Rectal smooth muscle tissue (tissue), 1 donor: ENCODE measurements around the gene NBAS.

Experiments used
- H3K27ac ChIP-seq: one replicate; pipeline ENCODE4 v1.7.0; 2013; ENCODE audit warnings: low read depth, low read length, inconsistent platforms
- H3K27me3 ChIP-seq: one replicate; pipeline ENCODE4 v1.7.0; 2013; ENCODE audit warnings: low read length; ENCODE audit not compliant: control insufficient read depth, insufficient read depth
- H3K36me3 ChIP-seq: one replicate; pipeline ENCODE4 v1.7.0; 2013; ENCODE audit warnings: low read length; ENCODE audit not compliant: control insufficient read depth, insufficient read depth
- H3K4me1 ChIP-seq: one replicate; pipeline ENCODE4 v1.7.0; 2013; ENCODE audit warnings: low read length; ENCODE audit not compliant: control insufficient read depth, insufficient read depth
- H3K4me3 ChIP-seq: one replicate; pipeline ENCODE4 v1.7.0; 2013; ENCODE audit warnings: low read length
- H3K9ac ChIP-seq: one replicate; pipeline ENCODE4 v1.7.0; 2013; ENCODE audit warnings: low read length

Gene NBAS

DNA sequence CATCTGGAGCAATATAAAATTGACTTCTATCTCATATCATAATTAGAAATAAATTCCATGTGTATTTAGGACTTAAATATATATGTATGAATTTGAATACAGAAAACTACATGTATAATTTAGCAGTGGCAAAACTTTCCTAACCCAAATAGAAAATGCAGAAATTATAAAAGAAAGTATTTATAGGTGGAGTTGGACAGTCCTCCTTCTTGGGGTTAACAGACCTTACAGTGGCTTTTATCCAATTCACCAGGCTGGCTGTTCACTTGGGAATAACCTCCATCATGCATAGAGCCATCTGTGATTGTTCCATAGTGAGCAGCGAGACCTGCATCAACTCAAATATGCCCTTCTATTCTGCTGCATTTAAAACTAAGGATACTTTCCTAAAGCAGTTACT is 38.9 kb upstream of the NBAS start:
- Histone ChIP-seq H3K36me3 (peaks cover 41% of the 10 kb centered on the region), H3K27me3 (no peaks in the 10 kb centered on the region), H3K4me1 (no peaks in the 10 kb centered on the region), H3K4me3 (no peak overlapping the region), H3K9ac (no peak overlapping the region), H3K27ac (no peak overlapping the region)

DNA sequence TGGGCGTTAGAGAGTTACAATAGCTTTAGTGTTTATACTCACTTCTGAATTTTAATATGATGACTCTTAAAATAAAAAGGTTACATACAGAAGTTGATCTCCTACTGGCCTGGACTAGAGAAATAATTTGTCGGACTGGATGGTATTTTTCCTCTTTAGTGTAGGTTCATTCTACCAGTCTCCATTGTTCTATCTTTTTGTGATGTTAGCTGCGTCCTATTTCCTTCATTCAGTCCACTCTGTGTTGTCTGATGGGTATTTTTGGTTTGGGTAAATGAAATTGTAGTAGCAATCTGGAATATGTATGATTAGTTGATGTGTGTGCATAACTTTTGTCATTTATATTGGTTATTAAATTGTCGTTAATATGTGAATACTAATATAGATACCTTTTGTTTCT is 35.8 kb upstream of the NBAS start:
- H3K4me3 ChIP-seq: no peak overlapping the region
- peaks cover 24% of the 10 kb centered on the region for H3K36me3 ChIP-seq
- H3K27me3 ChIP-seq: no peaks in the 10 kb centered on the region
- no peak overlapping the region for H3K27ac ChIP-seq
- peaks cover 3% of the 10 kb centered on the region for H3K4me1 ChIP-seq
- no peak overlapping the region for H3K9ac ChIP-seq

DNA sequence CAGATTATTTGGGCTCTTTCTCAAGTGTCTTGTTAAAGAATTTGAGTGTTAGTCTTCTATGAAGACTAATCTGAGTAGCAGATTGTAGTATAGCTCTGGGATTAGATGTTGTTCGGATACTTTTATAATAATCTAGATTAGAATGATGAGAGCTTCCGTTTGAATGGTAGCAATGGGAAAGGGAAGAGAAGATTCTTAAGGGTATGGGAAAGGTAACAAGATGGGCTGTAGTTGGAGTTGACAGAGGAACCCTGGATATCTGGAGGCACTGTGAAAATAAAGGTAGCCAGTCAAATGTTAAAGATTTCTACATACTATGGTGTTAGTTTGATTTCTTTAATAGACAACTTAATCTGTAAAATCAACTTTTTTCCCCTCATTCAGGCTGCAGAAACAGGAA is 35.2 kb upstream of the NBAS start:
- peaks cover 23% of the 10 kb centered on the region for H3K36me3 ChIP-seq
- peaks cover 3% of the 10 kb centered on the region for H3K4me1 ChIP-seq
- no peak overlapping the region for H3K9ac ChIP-seq
- no peak overlapping the region for H3K4me3 ChIP-seq
- no peak overlapping the region for H3K27ac ChIP-seq
- no peaks in the 10 kb centered on the region for H3K27me3 ChIP-seq

DNA sequence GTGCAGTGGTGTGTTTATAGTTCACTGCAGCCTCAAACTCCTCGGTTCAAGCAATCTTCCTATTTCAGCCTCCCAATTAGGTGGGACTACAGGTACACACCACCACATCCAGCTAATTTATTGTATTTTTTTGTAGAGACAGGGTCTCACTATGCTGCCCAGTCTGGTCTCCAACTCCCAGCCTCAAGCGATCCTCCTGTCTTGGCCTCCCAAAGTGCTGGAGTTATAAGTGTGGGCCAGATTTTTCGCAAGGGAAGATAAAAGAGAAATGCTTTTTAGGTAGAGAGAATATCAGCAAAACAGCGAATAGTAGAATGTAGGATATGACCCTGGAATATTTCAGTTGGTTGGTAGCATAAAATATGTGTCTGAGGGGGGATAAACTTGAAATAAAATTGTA is 34.8 kb upstream of the NBAS start:
- no peaks in the 10 kb centered on the region for H3K27me3 ChIP-seq
- H3K4me1 ChIP-seq: peaks cover 7% of the 10 kb centered on the region
- H3K27ac ChIP-seq: no peak overlapping the region
- H3K4me3 ChIP-seq: no peak overlapping the region
- no peak overlapping the region for H3K9ac ChIP-seq
- H3K36me3 ChIP-seq: peaks cover 19% of the 10 kb centered on the region

DNA sequence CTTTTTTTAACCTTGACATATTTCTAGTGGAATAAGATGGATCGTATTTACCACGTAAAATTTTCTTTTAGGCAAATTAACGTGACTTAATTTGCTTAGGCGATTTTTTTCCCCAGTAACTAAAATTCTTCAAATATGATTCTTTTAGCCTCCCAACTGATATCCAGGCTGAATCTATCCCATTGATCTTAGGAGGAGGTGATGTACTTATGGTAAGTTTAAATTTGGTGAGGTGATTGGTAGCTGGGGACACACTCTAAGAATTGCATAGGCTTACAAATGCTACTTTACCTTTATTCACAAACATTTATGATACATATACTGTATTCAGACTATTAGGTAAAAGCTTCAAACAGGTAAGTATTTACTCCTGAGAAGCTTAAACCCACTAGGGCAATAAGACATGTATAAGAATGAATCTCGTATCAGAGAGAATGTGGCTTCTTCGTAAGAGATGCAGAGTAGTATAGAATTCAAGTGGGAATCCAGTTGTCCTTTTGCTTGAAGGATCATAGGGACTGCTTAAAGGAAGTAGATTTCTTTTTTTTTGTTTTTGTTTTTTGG is 34.3 kb upstream of the NBAS start:
- peaks cover 16% of the 10 kb centered on the region for H3K36me3 ChIP-seq

DNA sequence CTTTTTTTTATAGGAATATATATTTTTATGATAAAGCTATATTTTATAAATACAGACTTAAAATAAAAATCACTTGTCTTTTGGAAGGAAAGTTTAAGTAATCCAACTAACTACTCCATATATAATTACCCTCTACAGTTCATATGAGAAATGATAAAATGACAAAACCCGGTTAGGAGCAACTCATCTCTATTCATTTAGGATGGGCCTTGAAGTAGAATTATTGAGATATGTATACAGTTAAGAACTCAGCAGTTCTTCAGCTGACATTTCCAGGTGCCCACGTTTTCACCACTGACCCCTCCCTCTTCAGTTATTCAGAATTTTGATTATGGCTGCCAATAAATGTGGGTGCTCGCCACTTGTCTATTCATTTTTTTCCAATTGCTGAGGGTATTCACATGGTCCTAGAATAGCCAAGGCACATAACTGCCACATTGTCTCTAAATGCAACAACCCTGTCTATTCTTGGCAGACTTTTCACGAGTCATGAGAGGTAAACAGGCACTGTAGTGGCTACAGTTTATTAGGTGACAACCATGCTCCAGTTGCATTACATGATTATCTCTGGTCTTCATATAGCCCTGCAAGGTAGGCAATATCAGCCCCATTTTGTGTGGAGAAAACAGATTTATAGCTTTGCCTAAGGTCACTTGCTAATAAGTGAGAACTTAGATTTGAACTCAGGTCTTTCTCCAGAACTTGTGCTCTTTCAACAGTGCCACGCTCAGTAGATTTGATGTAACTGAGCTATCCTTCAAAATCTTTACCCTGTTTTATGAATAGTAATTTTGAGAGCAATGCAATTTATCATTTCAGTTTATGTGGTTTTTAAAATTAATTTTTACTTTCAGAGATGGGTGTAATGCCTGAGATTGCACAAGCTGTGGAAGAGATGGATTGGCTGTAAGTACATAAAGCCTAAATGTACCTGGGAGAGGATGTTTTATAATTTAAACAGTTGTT is 33.4 kb upstream of the NBAS start:
- Histone ChIP-seq H3K27ac (no peak overlapping the region), H3K9ac (no peak overlapping the region), H3K27me3 (no peaks in the 10 kb centered on the region), H3K4me1 (peaks cover 7% of the 10 kb centered on the region), H3K4me3 (no peak overlapping the region), H3K36me3 (peaks cover 10% of the 10 kb centered on the region)

More for the DNA sequence above, 34.3 kb upstream of the NBAS start:
- H3K4me3 ChIP-seq: no peak overlapping the region
- H3K4me1 ChIP-seq: peaks cover 7% of the 10 kb centered on the region
- H3K9ac ChIP-seq: no peak overlapping the region
- no peak overlapping the region for H3K27ac ChIP-seq
- no peaks in the 10 kb centered on the region for H3K27me3 ChIP-seq

DNA sequence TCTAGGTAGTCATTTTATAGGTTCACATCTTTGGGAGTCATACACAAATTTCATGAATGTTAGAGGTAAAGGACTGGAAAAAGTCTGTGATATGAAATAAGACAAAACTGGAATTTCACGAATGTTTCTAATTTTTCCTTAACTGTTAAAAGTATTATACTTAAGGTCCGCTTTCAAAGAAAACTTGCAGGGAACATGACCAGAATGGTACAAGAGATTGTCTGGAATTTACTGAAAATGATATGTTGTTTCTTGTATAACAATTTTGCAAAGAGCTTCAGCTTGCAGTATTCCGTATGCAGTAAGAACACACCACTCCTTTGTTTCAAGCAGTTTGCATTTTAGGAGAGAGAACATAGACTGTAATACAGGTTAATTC is 32.2 kb upstream of the NBAS start:
- Histone ChIP-seq H3K4me1 (peaks cover 7% of the 10 kb centered on the region), H3K9ac (no peak overlapping the region), H3K27me3 (no peaks in the 10 kb centered on the region), H3K4me3 (peak overlapping the region; percentile 2), H3K27ac (no peak overlapping the region), H3K36me3 (peaks cover 8% of the 10 kb centered on the region)

DNA sequence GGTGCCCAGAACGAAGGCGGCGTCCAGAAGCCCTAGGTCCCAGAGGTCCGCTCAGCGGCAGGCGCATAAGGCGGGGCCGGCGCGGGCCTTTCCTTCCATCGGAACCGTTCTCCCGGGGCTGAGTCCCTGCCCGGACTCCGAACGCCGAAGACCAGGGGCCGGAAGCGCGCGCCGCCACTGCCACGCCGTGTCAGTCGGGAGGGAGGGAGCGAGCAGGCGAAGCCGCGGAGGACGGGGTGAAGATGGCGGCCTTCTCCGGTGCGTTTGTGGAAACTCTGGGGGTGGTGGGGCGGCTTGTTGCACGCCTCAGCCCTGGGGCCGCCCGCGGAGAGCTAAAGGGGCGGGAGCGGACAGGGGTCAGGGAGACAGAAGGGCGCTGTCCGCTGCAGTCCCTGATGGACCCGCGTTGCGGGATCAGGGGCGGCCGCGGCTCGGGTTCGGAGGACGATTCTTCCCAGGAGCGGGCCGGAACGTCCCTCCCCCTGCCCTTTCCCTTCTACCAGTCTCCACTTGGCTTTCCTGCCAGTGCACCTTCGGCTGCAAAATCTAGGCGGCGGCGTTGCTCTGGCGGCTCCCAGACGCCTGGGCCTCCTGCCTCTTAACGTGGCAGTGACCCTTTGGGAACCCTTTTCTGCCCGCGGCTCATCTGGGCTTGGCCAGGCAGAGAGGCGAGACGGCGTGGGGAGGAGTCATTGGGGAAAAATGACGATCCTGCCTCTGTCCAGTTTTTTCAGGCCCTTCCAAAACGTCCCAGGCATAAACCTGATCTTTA is 30.7 kb upstream of the NBAS start, which contains the start of gene DDX1:
Gene DDX1, plus strand, starts transcription at position 177 of the 772 bp plus-strand sequence. Its CDS starts 66 bp downstream, at position 243.
- H3K4me3 ChIP-seq: peak within 1 kb of the TSS; percentile 93
- peak within 1 kb of the TSS; percentile 92 for H3K27ac ChIP-seq
- H3K27me3 ChIP-seq: no peaks in the 10 kb centered on the region
- H3K9ac ChIP-seq: peak within 1 kb of the TSS; percentile 91
- peaks cover 6% of the 10 kb centered on the region for H3K36me3 ChIP-seq
- H3K4me1 ChIP-seq: peaks cover 7% of the 10 kb centered on the region

DNA sequence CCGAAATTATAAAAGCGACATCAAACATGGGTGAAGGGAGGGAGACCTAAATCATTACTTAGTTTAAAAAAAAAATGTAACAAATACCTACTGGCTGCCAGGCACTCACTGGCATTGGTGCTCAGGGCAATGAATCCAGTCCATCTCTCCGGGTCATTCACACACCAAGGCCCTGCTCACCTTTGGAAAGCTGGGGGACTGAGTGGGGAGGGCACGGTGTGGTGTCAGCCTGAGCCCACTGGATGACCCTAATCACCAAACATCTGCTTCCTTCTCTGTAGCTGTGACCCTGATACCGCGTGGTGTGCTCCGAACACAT is 30.2 kb upstream of the NBAS start:
- Histone ChIP-seq H3K36me3 (peaks cover 6% of the 10 kb centered on the region), H3K27ac (peak overlapping the region; percentile 92), H3K27me3 (no peaks in the 10 kb centered on the region), H3K4me3 (peak overlapping the region; percentile 93), H3K9ac (peak overlapping the region; percentile 47), H3K4me1 (peaks cover 7% of the 10 kb centered on the region)

DNA sequence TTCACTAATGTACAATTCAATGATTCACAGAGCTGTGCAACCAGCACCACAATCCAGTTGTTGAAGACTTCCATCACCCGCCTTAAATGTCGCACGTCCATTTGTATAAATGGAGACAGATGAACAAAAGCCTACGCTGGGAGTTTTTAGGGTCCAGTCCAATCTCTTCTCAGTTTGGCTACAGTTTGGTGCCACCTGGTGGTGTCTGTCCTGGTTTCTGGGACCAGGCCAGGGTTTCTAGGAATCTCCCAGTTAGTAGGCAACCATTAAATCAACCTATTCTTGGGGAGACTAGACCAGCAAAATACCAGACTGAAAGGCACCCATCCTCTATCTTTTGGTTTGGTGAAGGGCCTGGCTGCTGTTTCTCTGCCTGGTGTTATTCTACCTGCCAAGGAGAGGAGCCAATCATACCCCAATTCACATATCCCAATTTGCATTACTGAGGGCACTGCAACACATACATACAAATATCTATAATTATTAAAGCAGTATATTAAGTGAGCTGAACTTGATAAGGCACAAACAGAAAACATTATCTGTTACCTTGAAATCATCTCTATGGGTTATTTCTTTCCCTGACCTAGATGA is 27.3 kb upstream of the NBAS start:
- Histone ChIP-seq H3K27me3 (no peaks in the 10 kb centered on the region), H3K36me3 (no peaks in the 10 kb centered on the region), H3K4me3 (no peak overlapping the region), H3K27ac (no peak overlapping the region), H3K4me1 (peaks cover 7% of the 10 kb centered on the region), H3K9ac (no peak overlapping the region)

DNA sequence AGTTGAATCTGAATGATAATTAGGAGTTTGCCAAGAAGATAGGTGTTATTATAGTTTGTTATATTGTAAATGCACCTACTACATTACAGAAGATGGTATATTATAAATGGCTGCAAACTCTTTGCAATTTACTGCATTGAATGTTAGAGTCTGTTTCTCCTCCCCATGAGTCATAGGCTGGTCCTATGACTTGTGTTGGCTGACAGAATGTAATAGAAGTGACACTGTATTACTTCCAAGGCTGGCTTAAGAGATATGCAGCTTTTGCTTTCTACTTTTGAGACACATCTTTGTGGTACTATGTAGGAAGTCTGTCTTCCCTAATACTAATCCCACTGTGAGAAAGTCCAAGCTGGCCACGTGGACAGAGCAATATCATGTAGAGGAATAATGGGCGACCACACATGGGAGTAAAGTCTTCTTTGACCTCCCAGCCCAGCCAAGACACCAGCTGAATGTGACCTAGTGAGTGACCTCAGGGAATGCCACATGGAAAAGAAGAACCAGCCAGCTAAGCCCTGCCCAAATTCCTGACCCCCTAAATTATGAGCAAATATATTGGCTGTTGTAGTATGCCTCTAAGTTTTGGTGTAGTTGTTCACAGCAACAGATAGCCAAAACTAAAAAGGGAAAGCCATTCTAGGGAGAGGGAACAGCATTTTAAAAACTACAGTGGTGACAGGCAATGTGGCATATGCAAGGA is 23.8 kb upstream of the NBAS start:
- no peaks in the 10 kb centered on the region for H3K36me3 ChIP-seq
- H3K4me3 ChIP-seq: no peak overlapping the region

DNA sequence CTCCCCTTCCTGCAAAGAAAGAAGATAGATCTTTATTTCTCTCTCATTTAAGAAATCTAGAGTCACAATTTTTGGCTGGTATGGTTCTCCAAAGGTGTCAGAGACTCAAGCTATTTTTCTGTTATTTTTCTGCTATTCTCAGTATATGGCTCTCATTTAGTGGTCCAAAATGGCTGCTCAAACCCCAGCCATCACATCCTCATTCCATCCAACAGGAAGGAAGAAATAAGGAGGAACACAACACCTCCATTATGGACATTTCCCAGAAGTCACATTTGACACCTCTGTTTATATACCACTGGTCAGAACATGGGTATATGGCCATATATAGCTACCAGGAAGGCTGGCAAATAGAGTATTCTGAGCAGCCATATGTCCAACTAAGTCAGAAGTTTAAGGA is 23.2 kb upstream of the NBAS start:
- no peak overlapping the region for H3K9ac ChIP-seq
- H3K36me3 ChIP-seq: no peaks in the 10 kb centered on the region
- peaks cover 3% of the 10 kb centered on the region for H3K27me3 ChIP-seq
- H3K27ac ChIP-seq: no peak overlapping the region
- H3K4me3 ChIP-seq: no peak overlapping the region
- no peaks in the 10 kb centered on the region for H3K4me1 ChIP-seq

More for the DNA sequence above, 23.8 kb upstream of the NBAS start:
- Histone ChIP-seq H3K27me3 (peaks cover 3% of the 10 kb centered on the region), H3K4me1 (no peaks in the 10 kb centered on the region), H3K27ac (no peak overlapping the region), H3K9ac (no peak overlapping the region)
